Naive B cell (primary cell): ENCODE measurements around the gene SDSL. TPM values are rescaled to one million over a fixed set of nuclear protein-coding genes. Genes with fewer than 3 reads are reported as not detected.

Experiments used
- ATAC-seq, 2 donors: fragments of 150-1000 bp; cut with Tn5 transposase; 2 replicates each; pipeline ENCODE4 v1.10.0; 2021; ENCODE audit warnings: low read depth in 2 of 2, mild to moderate bottlenecking in 2 of 2, moderate library complexity in 2 of 2
- DNase-seq: peaks from one replicate; pipeline ENCODE4 v3.0.0; 2022
- H3K27ac Mint-ChIP-seq, 6 donors: one replicate each; pipeline ENCODE4 v1.8.0; 2020 to 2022; ENCODE audit warnings: mild to moderate bottlenecking in 6 of 6, mixed read lengths in 6 of 6, moderate library complexity in 5 of 6, inconsistent platforms in 2 of 6
- H3K27me3 Mint-ChIP-seq, 3 donors: one replicate each; pipeline ENCODE4 v1.8.0; 2021 to 2022; ENCODE audit warnings: mixed read lengths in 3 of 3, mild to moderate bottlenecking in 1 of 3
- H3K36me3 Mint-ChIP-seq, 2 donors: one replicate each; pipeline ENCODE4 v1.8.0; 2020 to 2022; ENCODE audit warnings: mixed read lengths in 2 of 2, inconsistent platforms in 1 of 2, mild to moderate bottlenecking in 1 of 2
- H3K4me1 Mint-ChIP-seq, 3 donors: one replicate each; pipeline ENCODE4 v1.8.0; 2020 to 2022; ENCODE audit warnings: mixed read lengths in 3 of 3, inconsistent platforms in 1 of 3, mild to moderate bottlenecking in 1 of 3, moderate library complexity in 1 of 3
- H3K4me3 Mint-ChIP-seq, 8 donors: one replicate each; pipeline ENCODE4 v1.8.0; 2020 to 2022; ENCODE audit warnings: mild to moderate bottlenecking in 8 of 8, mixed read lengths in 8 of 8, moderate library complexity in 8 of 8, inconsistent platforms in 2 of 8
- H3K9me3 Mint-ChIP-seq, 7 donors: one replicate each; pipeline ENCODE4 v1.8.0; 2020 to 2022; ENCODE audit warnings: mixed read lengths in 7 of 7, mild to moderate bottlenecking in 5 of 7, inconsistent platforms in 2 of 7, moderate library complexity in 1 of 7
- polyA plus RNA-seq, 6 donors: library from polyadenylated mRNA; unstranded; fragments of 300-500 nt; fragmentation: Illumina TruSeq; gene quantifications; one replicate each; pipeline ENCODE4 v1.2.3, GENCODE V29; 2021; ENCODE audit warnings: low read depth in 6 of 6

Gene SDSL
- polyA plus RNA-seq, 6 donors from 2014 or later = 0.27 to 0.68 TPM; not detected in 4

GRCh38 chr12:113436993-113437728 is 15.0 kb downstream of the SDSL start:
- Mint-ChIP-seq H3K4me1 (no peaks in the 10 kb centered on the region), H3K4me3 (no peak overlapping the region), H3K36me3 (no peaks in the 10 kb centered on the region), H3K9me3 (peaks cover 0 to 3% (median 0%) of the 10 kb centered on the region in 7 donors), H3K27me3 (peaks cover 15 to 18% (median 16%) of the 10 kb centered on the region in 3 donors), H3K27ac (no peak overlapping the region)
- DNase-seq = no peak
- ATAC-seq = no peak

GRCh38 chr12:113437729-113438100 is 15.5 kb downstream of the SDSL start:
- H3K36me3 Mint-ChIP-seq = no peaks in the 10 kb centered on the region
- peaks cover 9 to 16% (median 10%) of the 10 kb centered on the region in 3 donors for H3K27me3 Mint-ChIP-seq
- no peak for DNase-seq
- no peak overlapping the region for H3K27ac Mint-ChIP-seq
- peaks cover 0 to under 1% (median 0%) of the 10 kb centered on the region in 7 donors for H3K9me3 Mint-ChIP-seq
- ATAC-seq = no peak
- H3K4me3 Mint-ChIP-seq = no peak overlapping the region
- H3K4me1 Mint-ChIP-seq = no peaks in the 10 kb centered on the region

- Mint-ChIP-seq H3K27ac (no peak overlapping the region), H3K27me3 (peaks cover 0 to 11% (median 4%) of the 10 kb centered on the region in 3 donors), H3K36me3 (no peaks in the 10 kb centered on the region), H3K4me1 (no peaks in the 10 kb centered on the region), H3K4me3 (no peak overlapping the region), H3K9me3 (no peaks in the 10 kb centered on the region)
- DNase-seq = no peak
- no peak for ATAC-seq
Observed at GRCh38 chr12:113438523-113439300, 16.5 kb downstream of the SDSL start.

- peaks cover 2 to 11% (median 7%) of the 10 kb centered on the region in 3 donors for H3K27me3 Mint-ChIP-seq
- no peaks in the 10 kb centered on the region for H3K36me3 Mint-ChIP-seq
- no peak overlapping the region for H3K27ac Mint-ChIP-seq
- H3K4me1 Mint-ChIP-seq = no peaks in the 10 kb centered on the region
- no peaks in the 10 kb centered on the region for H3K9me3 Mint-ChIP-seq
- no peak overlapping the region for H3K4me3 Mint-ChIP-seq
- DNase-seq (no peak), ATAC-seq (no peak)
Observed at GRCh38 chr12:113439301-113439597, 17.1 kb downstream of the SDSL start.

- ATAC-seq = no peak
- Mint-ChIP-seq H3K27me3 (peaks cover 5 to 11% (median 10%) of the 10 kb centered on the region in 3 donors), H3K4me3 (no peak overlapping the region), H3K9me3 (no peaks in the 10 kb centered on the region), H3K27ac (no peak overlapping the region), H3K36me3 (no peaks in the 10 kb centered on the region), H3K4me1 (no peaks in the 10 kb centered on the region)
- no peak for DNase-seq
Observed at GRCh38 chr12:113439606-113440030, 17.4 kb downstream of the SDSL start.

- H3K4me3 Mint-ChIP-seq = no peak overlapping the region
- peaks cover 0 to 7% (median 0%) of the 10 kb centered on the region in 7 donors for H3K9me3 Mint-ChIP-seq
- H3K27ac Mint-ChIP-seq = no peak overlapping the region
- H3K27me3 Mint-ChIP-seq = peaks cover 13 to 17% (median 14%) of the 10 kb centered on the region in 3 donors
- H3K4me1 Mint-ChIP-seq = no peaks in the 10 kb centered on the region
- ATAC-seq = no peak
- DNase-seq = no peak
- peaks cover 0 to 1% of the 10 kb centered on the region in 2 donors for H3K36me3 Mint-ChIP-seq
Observed at GRCh38 chr12:113440336-113440735, 18.2 kb downstream of the SDSL start.

- Mint-ChIP-seq H3K9me3 (peaks cover 0 to 15% (median 3%) of the 10 kb centered on the region in 7 donors), H3K4me3 (no peak overlapping the region), H3K27ac (no peak overlapping the region), H3K4me1 (no peaks in the 10 kb centered on the region), H3K36me3 (peaks cover 0 to 10% of the 10 kb centered on the region in 2 donors), H3K27me3 (peaks cover 18 to 24% (median 21%) of the 10 kb centered on the region in 3 donors)
- ATAC-seq (no peak), DNase-seq (no peak)
Observed at GRCh38 chr12:113440947-113441782, 19.0 kb downstream of the SDSL start.

- Mint-ChIP-seq H3K9me3 (peaks cover 0 to 17% (median 5%) of the 10 kb centered on the region in 7 donors), H3K4me1 (peaks cover 0 to 4% (median under 1%) of the 10 kb centered on the region in 3 donors), H3K27ac (no peak overlapping the region), H3K4me3 (no peak overlapping the region), H3K36me3 (peaks cover 0 to 13% of the 10 kb centered on the region in 2 donors), H3K27me3 (peaks cover 24 to 38% (median 37%) of the 10 kb centered on the region in 3 donors)
- DNase-seq = no peak
- no peak for ATAC-seq
Observed at GRCh38 chr12:113443030-113443539, 20.9 kb downstream of the SDSL start.

- peaks cover 25 to 48% (median 47%) of the 10 kb centered on the region in 3 donors for H3K27me3 Mint-ChIP-seq
- H3K4me3 Mint-ChIP-seq = peak overlapping the region in 1 of 8 donors; percentile 0
- peaks cover 0 to 9% (median 4%) of the 10 kb centered on the region in 3 donors for H3K4me1 Mint-ChIP-seq
- DNase-seq (no peak), ATAC-seq (peak; percentile 40 to 42)
- peak overlapping the region in 1 of 6 donors; percentile 42 for H3K27ac Mint-ChIP-seq
- H3K36me3 Mint-ChIP-seq = peaks cover 0 to 13% of the 10 kb centered on the region in 2 donors
- H3K9me3 Mint-ChIP-seq = peaks cover 0 to 17% (median 5%) of the 10 kb centered on the region in 7 donors
Observed at GRCh38 chr12:113445544-113446171, 23.5 kb downstream of the SDSL start.

GRCh38 chr12:113448873-113449272 is 26.7 kb downstream of the SDSL start:
- Mint-ChIP-seq H3K27ac (no peak overlapping the region), H3K4me1 (peaks cover 0 to 9% (median 4%) of the 10 kb centered on the region in 3 donors), H3K27me3 (peaks cover 21 to 50% (median 47%) of the 10 kb centered on the region in 3 donors), H3K36me3 (peaks cover 0 to 13% of the 10 kb centered on the region in 2 donors), H3K9me3 (peaks cover 0 to 17% (median 5%) of the 10 kb centered on the region in 7 donors), H3K4me3 (no peak overlapping the region)
- ATAC-seq (no peak), DNase-seq (no peak)

GRCh38 chr12:113449299-113449698 is 27.1 kb downstream of the SDSL start:
- Mint-ChIP-seq H3K9me3 (peaks cover 0 to 17% (median 5%) of the 10 kb centered on the region in 7 donors), H3K36me3 (peaks cover 0 to 13% of the 10 kb centered on the region in 2 donors)
- no peak for ATAC-seq

GRCh38 chr12:113449839-113450238 is 27.7 kb downstream of the SDSL start:
- peaks cover 0 to 13% of the 10 kb centered on the region in 2 donors for H3K36me3 Mint-ChIP-seq

More at GRCh38 chr12:113449299-113449698, 27.1 kb downstream of the SDSL start:
- no peak overlapping the region for H3K27ac Mint-ChIP-seq
- H3K4me1 Mint-ChIP-seq = peaks cover 0 to 9% (median 4%) of the 10 kb centered on the region in 3 donors
- no peak overlapping the region for H3K4me3 Mint-ChIP-seq
- peaks cover 21 to 46% (median 44%) of the 10 kb centered on the region in 3 donors for H3K27me3 Mint-ChIP-seq
- DNase-seq = no peak

More at GRCh38 chr12:113449839-113450238, 27.7 kb downstream of the SDSL start:
- H3K9me3 Mint-ChIP-seq = peaks cover 0 to 17% (median 5%) of the 10 kb centered on the region in 7 donors
- no peak overlapping the region for H3K27ac Mint-ChIP-seq
- peaks cover 21 to 41% (median 39%) of the 10 kb centered on the region in 3 donors for H3K27me3 Mint-ChIP-seq
- DNase-seq (no peak), ATAC-seq (no peak)
- peaks cover 0 to 9% (median 4%) of the 10 kb centered on the region in 3 donors for H3K4me1 Mint-ChIP-seq
- no peak overlapping the region for H3K4me3 Mint-ChIP-seq
